Body of pancreas (tissue), 4 donors: ENCODE measurements around the gene MAD1L1. TPM values are rescaled to one million over a fixed set of nuclear protein-coding genes. Genes with fewer than 3 reads are reported as not detected.

Experiments used
- ATAC-seq: fragments of 150-250 bp; one replicate; pipeline ENCODE4 v1.9.1; 2016
- DNase-seq, 4 donors: peaks; one replicate each; pipeline ENCODE4 v3.0.0-alpha.2; 2019
- H3K27ac ChIP-seq, 4 donors: fragments of 200-600 bp; sonication (generic); 1 replicate in 3 of 4; 2 replicates in 1 of 4; pipeline versions ENCODE4 v1.5.1 to v1.6.1; 2016 to 2019; ENCODE audit warnings: mild to moderate bottlenecking in 1 of 4, mixed read lengths in 1 of 4, moderate library complexity in 1 of 4
- H3K27me3 ChIP-seq, 2 donors: fragments of 200-600 bp; sonication (generic); one replicate each; pipeline ENCODE4 v1.6.0; 2016; ENCODE audit warnings: mild to moderate bottlenecking in 1 of 2
- H3K36me3 ChIP-seq, 2 donors: fragments of 200-600 bp; sonication (generic); replicated peaks in 1 of 2; 2 replicates each; pipeline ENCODE4 v1.5.1; 2016; ENCODE audit warnings: low read depth in 2 of 2; ENCODE audit not compliant: insufficient read depth in 1 of 2
- H3K4me1 ChIP-seq: fragments of 200-600 bp; sonication (generic); one replicate; pipeline ENCODE4 v1.6.0; 2016
- H3K4me3 ChIP-seq, 2 donors: fragments of 200-600 bp; sonication (generic); 1 replicate in 1 of 2; 2 replicates in 1 of 2; pipeline ENCODE4 v1.5.1; 2016 to 2019
- H3K9me3 ChIP-seq, 3 donors: fragments of 200-600 bp; sonication (generic); 1 replicate in 2 of 3; 2 replicates in 1 of 3; pipeline ENCODE4 v1.5.1; 2016
- POLR2A ChIP-seq, 3 donors: fragments of 450-650 bp; IDR thresholded peaks; one replicate each; pipeline ENCODE4 v1.6.1; 2016; ENCODE audit warnings: antibody characterized with exemption in 3 of 3, mild to moderate bottlenecking in 2 of 3
- WGBS, 2 donors: methylation state at CpG; one replicate each; pipeline ENCODE4 v1.1.5; 2017; 5-methylcytosine and 5-hydroxymethylcytosine counted together
- intact Hi-C: fragments of 100-400 bp; cut with DNase I; formaldehyde crosslinking; loops from one replicate; pipeline ENCODE4 v1.15.1; 2023
- total RNA-seq, 2 donors: library from RNA; depleted of rRNA; stranded (reverse); fragments of >200 nt; gene quantifications; one replicate each; pipeline ENCODE4 v1.1.0, GENCODE V29; 2016
- TF ChIP-seq, protein P1 (sequence below), 7 experiments: fragments of 450-650 bp in 4 of 7; fragments of 200-600 bp in 3 of 7; sonication (generic) in 3 of 7; IDR thresholded peaks; one replicate each; pipeline ENCODE4 v1.5.1; 2016 to 2019; ENCODE audit warnings: antibody characterized with exemption in 7 of 7

MAD1L1 gene
- total RNA-seq, 2 donors from 2014 or later, result 14.0 to 66.9 TPM

- Histone ChIP-seq H3K4me3 (no peak overlapping the region), H3K4me1 (no peaks in the 10 kb centered on the region), H3K27ac (no peak overlapping the region), H3K9me3 (no peaks in the 10 kb centered on the region), H3K36me3 (no peaks in the 10 kb centered on the region), H3K27me3 (no peaks in the 10 kb centered on the region)
- ATAC-seq (no peak), DNase-seq (no peak)
- intact Hi-C loops, result no loop called here
- 94 to 95% methylated on average over 10 of the region's 10 CpGs for WGBS, 2 donors
- TF ChIP-seq POLR2A (IDR thresholded peaks at IDR 0.05), result no peak
Observed at GRCh38 chr7:2182461-2182860, 50.3 kb downstream of the MAD1L1 start.

- Histone ChIP-seq H3K4me3 (no peak overlapping the region), H3K27me3 (no peaks in the 10 kb centered on the region), H3K9me3 (no peaks in the 10 kb centered on the region), H3K36me3 (no peaks in the 10 kb centered on the region), H3K27ac (no peak overlapping the region), H3K4me1 (no peaks in the 10 kb centered on the region)
- no peak for DNase-seq
- ATAC-seq, result no peak
- intact Hi-C loops, result no loop called here
- WGBS, 2 donors, result 90 to 94% methylated on average over 13 of the region's 13 CpGs
- TF ChIP-seq, protein P1, sequence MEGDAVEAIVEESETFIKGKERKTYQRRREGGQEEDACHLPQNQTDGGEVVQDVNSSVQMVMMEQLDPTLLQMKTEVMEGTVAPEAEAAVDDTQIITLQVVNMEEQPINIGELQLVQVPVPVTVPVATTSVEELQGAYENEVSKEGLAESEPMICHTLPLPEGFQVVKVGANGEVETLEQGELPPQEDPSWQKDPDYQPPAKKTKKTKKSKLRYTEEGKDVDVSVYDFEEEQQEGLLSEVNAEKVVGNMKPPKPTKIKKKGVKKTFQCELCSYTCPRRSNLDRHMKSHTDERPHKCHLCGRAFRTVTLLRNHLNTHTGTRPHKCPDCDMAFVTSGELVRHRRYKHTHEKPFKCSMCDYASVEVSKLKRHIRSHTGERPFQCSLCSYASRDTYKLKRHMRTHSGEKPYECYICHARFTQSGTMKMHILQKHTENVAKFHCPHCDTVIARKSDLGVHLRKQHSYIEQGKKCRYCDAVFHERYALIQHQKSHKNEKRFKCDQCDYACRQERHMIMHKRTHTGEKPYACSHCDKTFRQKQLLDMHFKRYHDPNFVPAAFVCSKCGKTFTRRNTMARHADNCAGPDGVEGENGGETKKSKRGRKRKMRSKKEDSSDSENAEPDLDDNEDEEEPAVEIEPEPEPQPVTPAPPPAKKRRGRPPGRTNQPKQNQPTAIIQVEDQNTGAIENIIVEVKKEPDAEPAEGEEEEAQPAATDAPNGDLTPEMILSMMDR (IDR thresholded peaks at IDR 0.05), result no peak
- no peak for TF ChIP-seq POLR2A (IDR thresholded peaks at IDR 0.05)
Observed at GRCh38 chr7:2181077-2181854, 51.5 kb downstream of the MAD1L1 start.

- Histone ChIP-seq H3K9me3 (no peaks in the 10 kb centered on the region), H3K27ac (no peak overlapping the region), H3K4me3 (no peak overlapping the region), H3K36me3 (no peaks in the 10 kb centered on the region), H3K27me3 (no peaks in the 10 kb centered on the region), H3K4me1 (no peaks in the 10 kb centered on the region)
- TF ChIP-seq, protein P1 (IDR thresholded peaks at IDR 0.05), result no peak
- no peak for TF ChIP-seq POLR2A (IDR thresholded peaks at IDR 0.05)
- ATAC-seq (no peak), DNase-seq (no peak)
- 94% methylated on average over 8 of the region's 8 CpGs for WGBS, 2 donors
- intact Hi-C loops, result no loop called here
Observed at GRCh38 chr7:2180081-2180480, 52.7 kb downstream of the MAD1L1 start.

GRCh38 chr7:2175514-2175913 lies 57.2 kb downstream of the MAD1L1 start:
- TF ChIP-seq, protein P1 (IDR thresholded peaks at IDR 0.05), result no peak
- WGBS, 2 donors, result 62 to 81% methylated on average over 2 of the region's 2 CpGs
- peak in 2 of 4 donors; percentile 31 to 38 for DNase-seq
- H3K4me3 ChIP-seq, result no peak overlapping the region
- no peaks in the 10 kb centered on the region for H3K9me3 ChIP-seq
- peak; percentile 45 for ATAC-seq
- H3K27me3 ChIP-seq, result no peaks in the 10 kb centered on the region
- intact Hi-C loops, result no loop called here
- peaks cover 9% of the 10 kb centered on the region for H3K4me1 ChIP-seq
- no peaks in the 10 kb centered on the region for H3K36me3 ChIP-seq
- no peak overlapping the region for H3K27ac ChIP-seq

DNA sequence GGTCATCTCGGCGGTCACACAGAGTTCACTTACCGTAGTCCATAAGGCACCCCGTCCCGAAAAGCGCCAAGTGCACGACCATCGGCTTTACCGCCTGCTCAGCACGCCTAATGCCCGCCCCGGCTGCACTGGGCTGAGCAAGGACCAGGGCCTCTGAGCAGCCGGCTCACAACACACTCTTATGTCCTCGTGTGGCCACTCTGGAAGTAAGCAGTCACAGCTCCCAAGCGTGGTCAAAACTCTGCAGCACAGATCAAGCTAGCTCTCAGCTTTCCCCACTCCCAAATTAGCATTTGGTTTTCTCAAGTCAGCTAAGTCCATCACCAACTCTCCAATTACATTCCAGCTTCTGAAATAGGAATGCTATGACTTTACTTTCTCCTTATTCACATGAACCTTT lies 57.7 kb downstream of the MAD1L1 start:
- no peak for TF ChIP-seq POLR2A (IDR thresholded peaks at IDR 0.05)
- TF ChIP-seq, protein P1 (IDR thresholded peaks at IDR 0.05), result no peak
- intact Hi-C loops, result no loop called here
- Histone ChIP-seq H3K27ac (no peak overlapping the region), H3K4me3 (no peak overlapping the region), H3K36me3 (no peaks in the 10 kb centered on the region), H3K4me1 (peaks cover 9% of the 10 kb centered on the region), H3K9me3 (no peaks in the 10 kb centered on the region), H3K27me3 (no peaks in the 10 kb centered on the region)
- WGBS, 2 donors, result 78 to 87% methylated on average over 1 to 15 of the region's 15 CpGs
- ATAC-seq, result no peak
- DNase-seq, result no peak
